NT2/D1 (cell line): Measurements from ENCODE around the gene HILPDA.

Source experiments
- SUZ12 ChIP-seq: IDR thresholded peaks from 2 replicates; pipeline ENCODE4 v1.6.1; 2011; ENCODE audit not compliant: insufficient read length, insufficient read depth; ENCODE audit errors: extremely low read depth
- ZNF274 ChIP-seq: IDR thresholded peaks from 2 replicates; pipeline ENCODE4 v1.6.1; 2011; ENCODE audit warnings: mild to moderate bottlenecking, low read depth, low read length

- TF ChIP-seq ZNF274, result no peak
- no peak for TF ChIP-seq SUZ12
These were observed 49.1 kb upstream of the HILPDA start for GRCh38 chr7:128406314-128407232.
